Left lung (tissue), 10 donors: Measurements from ENCODE around the gene ST7L. TPM values are rescaled to one million over a fixed set of nuclear protein-coding genes. Genes with fewer than 3 reads are reported as not detected.

Experiments used
- ATAC-seq: fragments of 200-7000 bp; cut with Tn5 transposase; one replicate; pipeline ENCODE4 v1.9.1; 2020; ENCODE audit warnings: moderate library complexity
- DNase-seq, 4 donors: peaks; one replicate each; pipeline ENCODE4 v3.0.0-alpha.2; 2013 to 2020
- H3K27ac ChIP-seq, 2 donors: fragments of 200-600 bp; sonication (generic) in 1 of 2; one replicate each; pipeline versions ENCODE4 v1.5.0 to v1.8.0; 2020 to 2021
- H3K27me3 ChIP-seq, 2 donors: fragments of 200-600 bp; sonication (generic) in 1 of 2; one replicate each; pipeline versions ENCODE4 v1.5.0 to v1.8.0; 2020 to 2021
- H3K36me3 ChIP-seq, 2 donors: fragments of 200-600 bp; sonication (generic) in 1 of 2; one replicate each; pipeline versions ENCODE4 v1.5.0 to v1.8.0; 2020 to 2021
- H3K4me1 ChIP-seq, 2 donors: fragments of 200-600 bp; one replicate each; pipeline ENCODE4 v1.8.0; 2021
- H3K4me3 ChIP-seq, 2 donors: fragments of 200-600 bp; sonication (generic) in 1 of 2; one replicate each; pipeline versions ENCODE4 v1.5.0 to v1.8.0; 2020 to 2021; ENCODE audit warnings: mild to moderate bottlenecking in 1 of 2
- H3K9me3 ChIP-seq, 2 donors: fragments of 200-600 bp; sonication (generic) in 1 of 2; one replicate each; pipeline versions ENCODE4 v1.5.0 to v1.8.0; 2020 to 2021
- intact Hi-C, 2 donors: fragments of 100-400 bp; cut with DNase I; formaldehyde crosslinking; loops; one replicate each; pipeline versions ENCODE4 v1.11.2 to v1.14.2; 2022
- polyA plus RNA-seq, 6 donors: library from polyadenylated mRNA; unstranded; fragments of 120-200 nt; gene quantifications; one replicate each; pipeline ENCODE4 v1.2.1, GENCODE V29; 2013; ENCODE audit not compliant: insufficient read length in 6 of 6
- total RNA-seq, 2 donors: library from RNA; stranded (reverse); fragmentation: NEBNext Ultra II Directional; extraction: Animal tissue kit (Norgen Biotek cat#: 25700); gene quantifications; one replicate each; pipeline ENCODE4 v1.2.1, GENCODE V29; 2021
- TF ChIP-seq, protein P1 (sequence below), 2 donors: fragments of 200-600 bp; sonication (generic) in 1 of 2; IDR thresholded peaks; one replicate each; pipeline versions ENCODE4 v1.5.0 to v1.8.0; 2021; ENCODE audit warnings: antibody characterized with exemption in 2 of 2
- donor health status: DM: no; HTN: yes; CAD: no.
- donor health status: DM: no; HTN: no; CAD: no.

Gene ST7L
- total and polyA plus RNA-seq, 8 donors = 15.9 to 35.2 (median 26.8) TPM

DNA sequence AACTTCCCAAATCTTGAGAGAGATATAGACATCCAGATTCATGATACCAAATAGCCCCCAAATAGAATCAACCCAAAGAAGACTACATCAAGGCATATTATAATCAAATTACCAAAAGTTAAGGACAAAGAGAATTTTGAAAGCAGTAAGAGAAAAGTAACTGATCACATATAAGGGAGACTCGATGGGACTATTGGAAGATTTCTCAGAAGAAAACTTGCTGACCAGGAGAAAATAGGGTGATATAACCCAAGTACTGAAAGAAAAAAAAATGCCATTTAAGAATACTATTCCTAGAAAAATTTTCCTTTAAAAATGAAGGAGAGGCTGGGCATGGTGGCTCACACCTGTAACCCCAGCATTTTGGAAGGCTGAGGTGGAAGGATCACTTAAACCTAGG, 140.6 kb downstream of the ST7L start:
- Histone ChIP-seq H3K27me3 (no peaks in the 10 kb centered on the region), H3K4me1 (no peaks in the 10 kb centered on the region), H3K36me3 (peaks cover 5 to 6% of the 10 kb centered on the region in 2 donors), H3K9me3 (peaks cover 0 to 26% of the 10 kb centered on the region in 2 donors), H3K27ac (no peak overlapping the region), H3K4me3 (no peak overlapping the region)
- DNase-seq = no peak
- ATAC-seq = no peak
- intact Hi-C loops = no loop called here
- TF ChIP-seq, protein P1, sequence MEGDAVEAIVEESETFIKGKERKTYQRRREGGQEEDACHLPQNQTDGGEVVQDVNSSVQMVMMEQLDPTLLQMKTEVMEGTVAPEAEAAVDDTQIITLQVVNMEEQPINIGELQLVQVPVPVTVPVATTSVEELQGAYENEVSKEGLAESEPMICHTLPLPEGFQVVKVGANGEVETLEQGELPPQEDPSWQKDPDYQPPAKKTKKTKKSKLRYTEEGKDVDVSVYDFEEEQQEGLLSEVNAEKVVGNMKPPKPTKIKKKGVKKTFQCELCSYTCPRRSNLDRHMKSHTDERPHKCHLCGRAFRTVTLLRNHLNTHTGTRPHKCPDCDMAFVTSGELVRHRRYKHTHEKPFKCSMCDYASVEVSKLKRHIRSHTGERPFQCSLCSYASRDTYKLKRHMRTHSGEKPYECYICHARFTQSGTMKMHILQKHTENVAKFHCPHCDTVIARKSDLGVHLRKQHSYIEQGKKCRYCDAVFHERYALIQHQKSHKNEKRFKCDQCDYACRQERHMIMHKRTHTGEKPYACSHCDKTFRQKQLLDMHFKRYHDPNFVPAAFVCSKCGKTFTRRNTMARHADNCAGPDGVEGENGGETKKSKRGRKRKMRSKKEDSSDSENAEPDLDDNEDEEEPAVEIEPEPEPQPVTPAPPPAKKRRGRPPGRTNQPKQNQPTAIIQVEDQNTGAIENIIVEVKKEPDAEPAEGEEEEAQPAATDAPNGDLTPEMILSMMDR (IDR thresholded peaks at IDR 0.05) = no peak

DNA sequence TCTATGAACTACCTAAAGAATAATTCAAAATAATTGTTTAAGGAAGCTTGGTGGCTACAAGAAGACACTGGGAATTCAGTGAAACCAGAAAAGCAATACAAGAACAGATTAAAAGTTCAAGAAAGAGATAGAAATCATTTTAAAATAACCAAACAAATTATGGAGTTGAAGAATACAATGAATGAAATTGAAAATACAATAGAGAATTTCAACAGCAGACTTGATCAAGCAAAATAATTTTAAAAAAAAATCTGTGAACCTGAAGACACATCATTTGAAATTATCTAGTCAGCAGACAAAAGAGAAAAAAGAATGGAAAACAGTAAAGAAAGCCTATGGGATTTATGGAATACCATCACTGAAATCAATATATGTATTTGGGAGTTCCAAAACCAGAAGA, 141.4 kb downstream of the ST7L start:
- TF ChIP-seq, protein P1 (IDR thresholded peaks at IDR 0.05) = no peak
- Histone ChIP-seq H3K27me3 (no peaks in the 10 kb centered on the region), H3K4me3 (no peak overlapping the region), H3K4me1 (no peaks in the 10 kb centered on the region), H3K27ac (no peak overlapping the region), H3K36me3 (peaks cover 5 to 6% of the 10 kb centered on the region in 2 donors), H3K9me3 (peaks cover 0 to 26% of the 10 kb centered on the region in 2 donors)
- no peak for ATAC-seq
- intact Hi-C loops = no loop called here
- DNase-seq = no peak

Other genes with a start within 250 kb of the ST7L start
- 10 to 100 TPM; 42.3 to 49.2 TPM for gene CTTNBP2NL, start 222.9 kb downstream of the ST7L start, total RNA-seq
- gene CTTNBP2NL, start 222.9 kb downstream of the ST7L start, polyA plus RNA-seq = 10 to 100 TPM; 34.6 to 40.8 (median 36.9) TPM
- gene WNT2B, start 110.2 kb downstream of the ST7L start, total RNA-seq = 1 to 10 TPM; 4.5 to 5.3 TPM
- gene WNT2B, start 110.2 kb downstream of the ST7L start, polyA plus RNA-seq = 1 to 10 TPM; 3.6 to 6.1 (median 5.0) TPM
- 100 to 1,000 TPM; 122 to 167 TPM for gene CAPZA1, start 691 bp upstream of the ST7L start, total RNA-seq
- 100 to 1,000 TPM; 135 to 154 (median 146) TPM for gene CAPZA1, start 691 bp upstream of the ST7L start, polyA plus RNA-seq
- 10 to 100 TPM; 57.8 to 59.0 TPM for gene MOV10, start 55.5 kb upstream of the ST7L start, total RNA-seq
- 10 to 100 TPM; 69.5 to 81.3 (median 75.0) TPM for gene MOV10, start 55.5 kb upstream of the ST7L start, polyA plus RNA-seq
- gene RHOC, start 88.0 kb upstream of the ST7L start, total RNA-seq = 100 to 1,000 TPM; 195 to 197 TPM
- gene RHOC, start 88.0 kb upstream of the ST7L start, polyA plus RNA-seq = 100 to 1,000 TPM; 204 to 259 (median 210) TPM
- under 1 TPM; 0.76 to 0.93 TPM for gene PPM1J, start 96.2 kb upstream of the ST7L start, total RNA-seq
- gene PPM1J, start 96.2 kb upstream of the ST7L start, polyA plus RNA-seq = under 1 TPM; 0.47 to 0.72 (median 0.62) TPM